H1 (cell line): Measurements from ENCODE around the gene RNF208. TPM values are rescaled to one million over a fixed set of nuclear protein-coding genes. Genes with fewer than 3 reads are reported as not detected.

Experiments used
- CTCF ChIA-PET: fragments of 300-600 bp; sonication (Branson Sonifier 250); formaldehyde crosslinking; loops from one replicate; lab custom pipeline; 2021; ENCODE audit not compliant: partially characterized antibody; lab: Charles Lee
- POLR2A ChIA-PET: fragments of 300-600 bp; sonication (Branson Sonifier 250); formaldehyde crosslinking; loops from one replicate; lab custom pipeline; 2021; ENCODE audit warnings: inconsistent platforms; ENCODE audit not compliant: partially characterized antibody; lab: Charles Lee
- DNase-seq, 2 experiments: peaks; one replicate each; pipeline versions ENCODE4 v3.0.0 to v3.0.0-alpha.2; 2010 to 2022; ENCODE audit warnings: low spot score in 2 of 2, low read depth in 1 of 2, mixed read lengths in 1 of 2
- FAIRE-seq: peaks from 2 replicates; lab custom pipeline; 2011; peaks lifted over from hg19 to GRCh38; lab: Jason Lieb, UNC
- H2AFZ ChIP-seq: 2 replicates; pipeline ENCODE4 v1.8.1; 2012; ENCODE audit warnings: low read length, inconsistent platforms
- H2AK5ac ChIP-seq: 2 replicates; pipeline ENCODE4 v1.6.1; 2013; ENCODE audit warnings: low read depth, low read length
- H2BK120ac ChIP-seq: replicated peaks from 2 replicates; pipeline ENCODE3; 2013; ENCODE audit warnings: low read depth, low read length, inconsistent platforms
- H2BK12ac ChIP-seq: 2 replicates; pipeline ENCODE4 v1.6.1; 2013; ENCODE audit warnings: low read depth, low read length
- H2BK15ac ChIP-seq: 2 replicates; pipeline ENCODE4 v1.6.1; 2013; ENCODE audit warnings: low read length
- H2BK20ac ChIP-seq: 2 replicates; pipeline ENCODE4 v1.6.1; 2013; ENCODE audit warnings: low read length
- H2BK5ac ChIP-seq: 2 replicates; pipeline ENCODE4 v1.6.1; 2013; ENCODE audit warnings: low read depth, low read length
- H3K14ac ChIP-seq: 2 replicates; pipeline ENCODE4 v1.6.1; 2013; ENCODE audit warnings: inconsistent platforms; ENCODE audit not compliant: insufficient read length
- H3K18ac ChIP-seq: 2 replicates; pipeline ENCODE4 v1.6.1; 2013; ENCODE audit warnings: low read length; ENCODE audit errors: extremely low read depth
- H3K23ac ChIP-seq: 2 replicates; pipeline ENCODE4 v1.6.1; 2013; ENCODE audit warnings: inconsistent platforms; ENCODE audit not compliant: insufficient read length
- H3K23me2 ChIP-seq: 2 replicates; pipeline ENCODE4 v1.6.1; 2013; ENCODE audit warnings: low read depth, low read length
- H3K27ac ChIP-seq: 2 replicates; pipeline ENCODE4 v1.6.1; 2011; ENCODE audit warnings: low read depth, low read length, inconsistent platforms
- H3K27me3 ChIP-seq, 4 experiments: replicated peaks in 1 of 4; 1 replicate in 1 of 4; 2 replicates in 3 of 4; pipeline versions ENCODE4 v1.6.1 to v1.8.1; 2011 to 2013; ENCODE audit warnings: low read length in 3 of 4, mild to moderate bottlenecking in 3 of 4, inconsistent platforms in 2 of 4, mixed read lengths in 2 of 4, moderate library complexity in 1 of 4; ENCODE audit not compliant: control insufficient read depth in 3 of 4, insufficient read depth in 3 of 4; ENCODE audit errors: extremely low read depth in 1 of 4
- H3K36me3 ChIP-seq, 4 experiments: 2 replicates each; pipeline versions ENCODE4 v1.6.1 to v1.8.1; 2011 to 2013; ENCODE audit warnings: mild to moderate bottlenecking in 4 of 4, low read length in 3 of 4, moderate library complexity in 2 of 4, control low read depth in 1 of 4, inconsistent platforms in 1 of 4; ENCODE audit not compliant: insufficient read depth in 4 of 4, control insufficient read depth in 2 of 4
- H3K4ac ChIP-seq: replicated peaks from 2 replicates; pipeline ENCODE3; 2013; ENCODE audit warnings: low read length, low read depth, mixed read lengths, inconsistent platforms; ENCODE audit not compliant: insufficient read length
- H3K4me1 ChIP-seq, 4 experiments: replicated peaks in 1 of 4; 1 replicate in 1 of 4; 2 replicates in 3 of 4; pipeline versions ENCODE4 v1.6.1 to v1.8.1; 2011 to 2013; ENCODE audit warnings: low read length in 3 of 4, inconsistent platforms in 2 of 4, mixed read lengths in 1 of 4; ENCODE audit not compliant: insufficient read depth in 4 of 4, control insufficient read depth in 3 of 4
- H3K4me2 ChIP-seq, 2 experiments: 2 replicates each; pipeline versions ENCODE4 v1.6.1 to v1.8.1; 2011 to 2013; ENCODE audit warnings: low read depth in 2 of 2, low read length in 2 of 2, control low read depth in 1 of 2, inconsistent platforms in 1 of 2, mild to moderate bottlenecking in 1 of 2; ENCODE audit not compliant: insufficient read depth in 1 of 2
- H3K4me3 ChIP-seq, 4 experiments: fragments of 200-600, 300-600 bp in 1 of 4; sonication (generic), shearing (Covaris generic), sonication (Bioruptor Twin) in 1 of 4; 2 replicates each; pipeline versions ENCODE4 v1.5.1 to v1.8.1; 2011 to 2016; ENCODE audit warnings: low read length in 4 of 4, low read depth in 3 of 4, control low read depth in 2 of 4, inconsistent platforms in 2 of 4, mild to moderate bottlenecking in 2 of 4, mixed read lengths in 1 of 4, moderate library complexity in 1 of 4; ENCODE audit not compliant: insufficient read depth in 2 of 4; ENCODE audit errors: extremely low read depth in 1 of 4
- H3K56ac ChIP-seq: replicated peaks from 2 replicates; pipeline ENCODE3; 2013; ENCODE audit warnings: low read depth, mild to moderate bottlenecking, mixed read lengths, low read length, inconsistent platforms; ENCODE audit not compliant: insufficient read length
- H3K79me1 ChIP-seq: 2 replicates; pipeline ENCODE4 v1.6.1; 2013; ENCODE audit warnings: low read depth, low read length, control low read depth
- H3K79me2 ChIP-seq, 2 experiments: 2 replicates each; pipeline versions ENCODE4 v1.6.1 to v1.8.1; 2012 to 2013; ENCODE audit warnings: low read length in 2 of 2, mild to moderate bottlenecking in 2 of 2, inconsistent platforms in 1 of 2; ENCODE audit not compliant: insufficient read depth in 2 of 2, control insufficient read depth in 1 of 2
- H3K9ac ChIP-seq, 4 experiments: replicated peaks in 1 of 4; 1 replicate in 1 of 4; 2 replicates in 3 of 4; pipeline versions ENCODE4 v1.6.1 to v1.8.1; 2011 to 2013; ENCODE audit warnings: low read depth in 3 of 4, low read length in 3 of 4, control low read depth in 2 of 4, mild to moderate bottlenecking in 2 of 4, moderate library complexity in 2 of 4, inconsistent platforms in 1 of 4; ENCODE audit errors: extremely low read depth in 1 of 4
- H3K9me3 ChIP-seq, 2 experiments: 2 replicates each; pipeline versions ENCODE4 v1.6.1 to v1.8.1; 2012 to 2013; ENCODE audit warnings: mild to moderate bottlenecking in 2 of 2, moderate library complexity in 2 of 2, control low read depth in 1 of 2, inconsistent platforms in 1 of 2, low read depth in 1 of 2, low read length in 1 of 2, mixed read lengths in 1 of 2; ENCODE audit not compliant: insufficient read depth in 2 of 2
- H4K20me1 ChIP-seq, 2 experiments: replicated peaks in 1 of 2; 2 replicates each; pipeline versions ENCODE3 to v1.8.1; 2011 to 2013; ENCODE audit warnings: inconsistent platforms in 2 of 2, low read length in 2 of 2, mild to moderate bottlenecking in 1 of 2; ENCODE audit not compliant: insufficient read depth in 2 of 2, control insufficient read depth in 1 of 2
- H4K5ac ChIP-seq: 2 replicates; pipeline ENCODE4 v1.6.1; 2013; ENCODE audit warnings: low read length, low read depth, mixed read lengths, inconsistent platforms; ENCODE audit not compliant: insufficient read length
- H4K8ac ChIP-seq: 2 replicates; pipeline ENCODE4 v1.8.0; 2013; ENCODE audit warnings: mild to moderate bottlenecking, moderate library complexity, low read length, inconsistent platforms; ENCODE audit not compliant: insufficient read depth; ENCODE audit errors: extremely low read depth
- H4K91ac ChIP-seq: replicated peaks from 2 replicates; pipeline ENCODE3; 2013; ENCODE audit warnings: low read length, mixed read lengths, inconsistent platforms; ENCODE audit not compliant: insufficient read length
- ATF3 ChIP-seq: IDR thresholded peaks from 2 replicates; pipeline ENCODE4 v1.6.1; 2011; ENCODE audit warnings: low read depth, mild to moderate bottlenecking, low read length; ENCODE audit not compliant: insufficient read depth
- EP300 ChIP-seq, 2 experiments: IDR thresholded peaks; 1 replicate in 1 of 2; 2 replicates in 1 of 2; pipeline ENCODE4 v1.6.1; 2011 to 2012; ENCODE audit warnings: low read depth in 2 of 2, low read length in 2 of 2, mild to moderate bottlenecking in 2 of 2, borderline replicate concordance in 1 of 2, inconsistent platforms in 1 of 2, moderate library complexity in 1 of 2
- EZH2 ChIP-seq: fragments of 200-600 bp; sonication (generic); IDR thresholded peaks from 2 replicates; pipeline ENCODE4 v1.7.1; 2012; ENCODE audit warnings: low read depth, mild to moderate bottlenecking, moderate library complexity, low read length, inconsistent platforms; ENCODE audit not compliant: severe bottlenecking
- FOSL1 ChIP-seq: IDR thresholded peaks from 2 replicates; pipeline ENCODE4 v1.6.1; 2011; ENCODE audit warnings: mild to moderate bottlenecking, low read depth, low read length, moderate library complexity; ENCODE audit not compliant: insufficient read depth
- JUND ChIP-seq: IDR thresholded peaks from 2 replicates; pipeline ENCODE4 v1.6.1; 2011; ENCODE audit warnings: mild to moderate bottlenecking, improper control_type of control experiment, low read length
- NANOG ChIP-seq: IDR thresholded peaks from 2 replicates; pipeline ENCODE4 v1.6.1; 2011; ENCODE audit warnings: low read length, low read depth, mild to moderate bottlenecking, inconsistent platforms; ENCODE audit not compliant: insufficient read depth, poor library complexity, severe bottlenecking
- RAD21 ChIP-seq, 2 experiments: IDR thresholded peaks in 1 of 2; conservative IDR thresholded peaks in 1 of 2; 2 replicates each; pipeline ENCODE4 v1.6.1; 2011; ENCODE audit warnings: low read depth in 2 of 2, low read length in 2 of 2, improper control_type of control experiment in 1 of 2, inconsistent platforms in 1 of 2, mild to moderate bottlenecking in 1 of 2, moderate library complexity in 1 of 2
- RBBP5 ChIP-seq: IDR thresholded peaks from 2 replicates; pipeline ENCODE4 v1.7.1; 2012; ENCODE audit warnings: low read depth, mild to moderate bottlenecking, inconsistent platforms, low read length, moderate library complexity, borderline replicate concordance
- SIN3A ChIP-seq, 2 experiments: IDR thresholded peaks in 1 of 2; conservative IDR thresholded peaks in 1 of 2; 2 replicates each; pipeline ENCODE4 v1.6.1; 2011 to 2012; ENCODE audit warnings: low read length in 2 of 2, improper control_type of control experiment in 1 of 2, low read depth in 1 of 2, mild to moderate bottlenecking in 1 of 2
- TAF7 ChIP-seq: optimal IDR thresholded peaks from 2 replicates; pipeline ENCODE3; 2011; ENCODE audit warnings: low read depth, mild to moderate bottlenecking, inconsistent platforms, low read length, moderate library complexity, borderline replicate concordance
- WGBS, 2 experiments: shearing (Covaris generic) in 1 of 2; methylation state at CpG; one replicate each; pipeline versions ENCODE4 v1.1.6 to v1.1.7; 2013 to 2015; ENCODE audit warnings: low lambda C conversion rate in 2 of 2, mixed read lengths in 2 of 2, inconsistent platforms in 1 of 2, low coverage in 1 of 2, missing lambda C conversion rate in 1 of 2; ENCODE audit not compliant: insufficient replicate concordance in 2 of 2, insufficient coverage in 1 of 2, insufficient read length in 1 of 2; ENCODE audit errors: extremely low coverage in 1 of 2, missing lambda C conversion rate in 1 of 2; 5-methylcytosine and 5-hydroxymethylcytosine counted together
- polyA plus RNA-seq, 7 experiments: library from polyadenylated mRNA; depleted of rRNA in 3 of 7; stranded (reverse) in 5 of 7; unstranded in 2 of 7; fragments of >200 nt in 5 of 7; fragments of 200-250 nt in 2 of 7; gene quantifications; 1 replicate in 5 of 7; 2 replicates in 1 of 7; 4 replicates in 1 of 7; pipeline versions ENCODE4 v1.2.1 to v1.2.3, GENCODE V29; 2011 to 2013; ENCODE audit warnings: missing spikeins in 2 of 7, mixed read lengths in 2 of 7
- total RNA-seq: library from RNA; stranded (reverse); fragmentation: NEBNext Ultra II Directional; extraction: Animal tissue kit (Norgen Biotek cat#: 25700); gene quantifications from 2 replicates; pipeline ENCODE4 v1.2.1, GENCODE V29; 2021

Gene RNF208
- total and polyA plus RNA-seq, 2 of the 8 experiments (the other 6 are each of a cell fraction or from before 2014, with no cell fraction given), result 2.7 to 7.7 TPM

- no peak overlapping the region for H4K5ac ChIP-seq
- H3K9ac ChIP-seq, result no peak overlapping the region
- no peak for DNase-seq
- peaks cover 18% of the 10 kb centered on the region for H3K23me2 ChIP-seq
- no peak overlapping the region for H3K14ac ChIP-seq
- H2BK120ac ChIP-seq, result no peak overlapping the region
- H3K56ac ChIP-seq, result no peak overlapping the region
- H2BK5ac ChIP-seq, result no peak overlapping the region
- H3K27me3 ChIP-seq, result no peaks in the 10 kb centered on the region
- no peak overlapping the region for H4K8ac ChIP-seq
- H3K4me1 ChIP-seq, result peaks cover 14 to 33% (median 21%) of the 10 kb centered on the region in 4 experiments
- no peak overlapping the region for H2BK20ac ChIP-seq
- no peak overlapping the region for H4K91ac ChIP-seq
- no peak overlapping the region for H3K4me3 ChIP-seq
- peaks cover 0 to 57% of the 10 kb centered on the region in 2 experiments; a peak in 3 of 4 replicates for H3K79me2 ChIP-seq
- H3K27ac ChIP-seq, result no peak overlapping the region
- peaks cover 0 to 23% of the 10 kb centered on the region in 2 experiments for H4K20me1 ChIP-seq
- no peak overlapping the region for H3K23ac ChIP-seq
- no peak overlapping the region for H3K18ac ChIP-seq
- H2AFZ ChIP-seq, result no peak overlapping the region
- CTCF ChIA-PET, result interaction anchor here (0.7 to 4.9 kb wide), 8 partner anchors 10 to 76 kb away, joined by 3 to 23 read pairs (median 4); partner anchors contain the start of genes ANAPC2, RNF224 and SSNA1
- H2BK15ac ChIP-seq, result no peak overlapping the region
- no peak overlapping the region for H2BK12ac ChIP-seq
- H3K4me2 ChIP-seq, result no peak overlapping the region; a peak in 1 of 4 replicates
- H3K36me3 ChIP-seq, result no peaks in the 10 kb centered on the region
- H3K9me3 ChIP-seq, result no peaks in the 10 kb centered on the region
- H2AK5ac ChIP-seq, result no peak overlapping the region
- 89% methylated on average over 8 of the region's 8 CpGs; no CpG with 5 or more reads in 1 of the 2 experiments for WGBS, 2 experiments
- H3K4ac ChIP-seq, result no peak overlapping the region
- FAIRE-seq, result no peak
- POLR2A ChIA-PET, result interaction anchor here (0.7 to 69.9 kb wide), 7 partner anchors 11 to 347 kb away, joined by 3 to 1462 read pairs (median 29); partner anchors contain the start of genes ANAPC2, CYSRT1, NELFB and RNF208
- H3K79me1 ChIP-seq, result peaks cover 29% of the 10 kb centered on the region
- no peak for TF ChIP-seq SIN3A (conservative IDR thresholded peaks at IDR 0.05 in 1 of 2, IDR thresholded peaks at IDR 0.05 in 1 of 2; ENCODE audit: low read depth in 1 of 2, low read length in 2 of 2)
- no peak for TF ChIP-seq RBBP5
- no peak for TF ChIP-seq ATF3
- TF ChIP-seq JUND, result no peak
- TF ChIP-seq TAF7, result no peak
- TF ChIP-seq FOSL1, result no peak
- no peak for TF ChIP-seq EP300 (IDR thresholded peaks at IDR 0.05; ENCODE audit: borderline replicate concordance in 1 of 2, low read depth in 2 of 2, low read length in 2 of 2)
- no peak for TF ChIP-seq NANOG
- no peak for TF ChIP-seq EZH2
- TF ChIP-seq RAD21 (IDR thresholded peaks at IDR 0.05 in 1 of 2, conservative IDR thresholded peaks at IDR 0.05 in 1 of 2; ENCODE audit: low read depth in 2 of 2, low read length in 2 of 2), result no peak
These were observed 19.1 kb downstream of the RNF208 start for GRCh38 chr9:137202966-137203365.
